Keratinocyte (primary cell): ENCODE results near the gene HRAS. TPM values are rescaled to one million over a fixed set of nuclear protein-coding genes. Genes with fewer than 3 reads are reported as not detected.

Source experiments
- DNase-seq: peaks from one replicate; pipeline ENCODE4 v3.0.0-alpha.2; 2011; ENCODE audit warnings: low read depth, missing footprints, low spot score
- FAIRE-seq: peaks from 2 replicates; lab custom pipeline; 2011; peaks lifted over from hg19 to GRCh38; lab: Jason Lieb, UNC
- H2AFZ ChIP-seq: 2 replicates; pipeline ENCODE4 v1.6.0; 2012; ENCODE audit warnings: low read length, control low read depth, inconsistent platforms; ENCODE audit not compliant: control insufficient read depth
- H3K27ac ChIP-seq: 2 replicates; pipeline ENCODE4 v1.5.1; 2011; ENCODE audit warnings: low read length; ENCODE audit not compliant: control insufficient read depth, insufficient read depth
- H3K27me3 ChIP-seq: 3 replicates; pipeline ENCODE4 v1.6.0; 2011; ENCODE audit warnings: low read length; ENCODE audit not compliant: control insufficient read depth, insufficient read depth; ENCODE audit errors: extremely low read depth
- H3K36me3 ChIP-seq, 2 experiments: 2 replicates in 1 of 2; 3 replicates in 1 of 2; pipeline ENCODE4 v1.5.1; 2011; ENCODE audit warnings: low read length in 2 of 2, mild to moderate bottlenecking in 1 of 2; ENCODE audit not compliant: control insufficient read depth in 2 of 2, insufficient read depth in 2 of 2; ENCODE audit errors: extremely low read depth in 1 of 2
- H3K4me1 ChIP-seq: 3 replicates; pipeline ENCODE4 v1.5.1; 2011; ENCODE audit warnings: low read length; ENCODE audit not compliant: control insufficient read depth, insufficient read depth; ENCODE audit errors: extremely low read depth
- H3K4me2 ChIP-seq: 3 replicates; pipeline ENCODE4 v1.6.0; 2011; ENCODE audit warnings: low read depth, low read length; ENCODE audit not compliant: control insufficient read depth, insufficient read depth; ENCODE audit errors: extremely low read depth
- H3K4me3 ChIP-seq, 3 experiments: fragments of 200-600 bp in 1 of 3; sonication (generic) in 1 of 3; 2 replicates in 2 of 3; 3 replicates in 1 of 3; pipeline ENCODE4 v1.5.1; 2011 to 2016; ENCODE audit warnings: low read length in 3 of 3, mild to moderate bottlenecking in 3 of 3, control low read depth in 2 of 3, inconsistent platforms in 1 of 3, low read depth in 1 of 3, mixed read lengths in 1 of 3, mixed run types in 1 of 3, moderate library complexity in 1 of 3; ENCODE audit not compliant: control insufficient read depth in 2 of 3, insufficient read depth in 2 of 3; ENCODE audit errors: extremely low read depth in 1 of 3
- H3K79me2 ChIP-seq: 2 replicates; pipeline ENCODE4 v1.6.0; 2012; ENCODE audit warnings: low read length; ENCODE audit not compliant: control insufficient read depth, insufficient read depth
- H3K9ac ChIP-seq: 3 replicates; pipeline ENCODE4 v1.6.0; 2011; ENCODE audit warnings: low read length; ENCODE audit not compliant: control insufficient read depth, insufficient read depth; ENCODE audit errors: extremely low read depth
- H3K9me1 ChIP-seq: 3 replicates; pipeline ENCODE4 v1.6.0; 2011; ENCODE audit warnings: low read length; ENCODE audit not compliant: control insufficient read depth, insufficient read depth; ENCODE audit errors: extremely low read depth
- H3K9me3 ChIP-seq: 2 replicates; pipeline ENCODE4 v1.5.1; 2012; ENCODE audit warnings: low read depth, low read length; ENCODE audit not compliant: control insufficient read depth
- H4K20me1 ChIP-seq: 3 replicates; pipeline ENCODE4 v1.6.0; 2011; ENCODE audit warnings: low read length; ENCODE audit not compliant: control insufficient read depth, insufficient read depth; ENCODE audit errors: extremely low read depth
- EZH2 ChIP-seq: IDR thresholded peaks from one replicate; pipeline ENCODE4 v1.6.1; 2012; ENCODE audit warnings: inconsistent platforms, mild to moderate bottlenecking, low read length, moderate library complexity
- dilution Hi-C: fragments of 300-500 bp; cut with MboI; formaldehyde crosslinking; loops from one replicate; pipeline ENCODE4 v1.7.0; 2020; ENCODE audit warnings: low sequenced_read_pairs; ENCODE audit not compliant: extremely low pct_ligation_motif_present
- polyA minus RNA-seq, 3 experiments: library from RNA; depleted of rRNA, polyadenylated mRNA; stranded (reverse); fragments of >200 nt; gene quantifications; 1 replicate in 1 of 3; 2 replicates in 1 of 3; 3 replicates in 1 of 3; pipeline ENCODE4 v1.2.3, GENCODE V29; 2011
- polyA plus RNA-seq, 5 experiments: library from polyadenylated mRNA; depleted of rRNA in 3 of 5; stranded (reverse) in 3 of 5; stranded (forward) in 1 of 5; unstranded in 1 of 5; fragments of >200 nt; gene quantifications; 1 replicate in 1 of 5; 2 replicates in 3 of 5; 3 replicates in 1 of 5; pipeline versions ENCODE4 v1.2.1 to v1.2.3, GENCODE V29; 2011 to 2012; ENCODE audit warnings: missing spikeins in 2 of 5, low read depth in 1 of 5, low replicate concordance in 1 of 5
- TF ChIP-seq, protein P1 (sequence below), 3 experiments: IDR thresholded peaks in 1 of 3; conservative IDR thresholded peaks in 1 of 3; optimal IDR thresholded peaks in 1 of 3; 2 replicates in 2 of 3; 3 replicates in 1 of 3; pipeline versions ENCODE3 to v1.5.1; 2011; ENCODE audit warnings: low read length in 3 of 3, mild to moderate bottlenecking in 3 of 3, moderate library complexity in 2 of 3, control low read depth in 1 of 3, inconsistent platforms in 1 of 3; ENCODE audit not compliant: insufficient read depth in 2 of 3; ENCODE audit errors: extremely low read depth in 1 of 3

The HRAS gene
- polyA plus RNA-seq (112 to 164 TPM (median 122 TPM) in 3 replicates), polyA minus RNA-seq (143 to 287 TPM (median 170 TPM) in 3 replicates)
- 109 TPM for polyA plus RNA-seq (2011; ENCODE audit: low read depth)
- polyA plus RNA-seq (2011; cell fraction: cytosol; rRNA removed): 105 and 178 TPM in 2 replicates
- 175 and 179 TPM in 2 replicates for polyA plus RNA-seq (2011; cell fraction: nucleus; rRNA removed)
- polyA plus RNA-seq (2012; ENCODE audit: low replicate concordance): 115 and 238 TPM in 2 replicates
- 122 TPM for polyA minus RNA-seq (2011; cell fraction: cytosol; rRNA and poly(A)+ RNA removed)
- polyA minus RNA-seq (2011; cell fraction: nucleus; rRNA and poly(A)+ RNA removed): 24.8 and 25.6 TPM in 2 replicates

DNA sequence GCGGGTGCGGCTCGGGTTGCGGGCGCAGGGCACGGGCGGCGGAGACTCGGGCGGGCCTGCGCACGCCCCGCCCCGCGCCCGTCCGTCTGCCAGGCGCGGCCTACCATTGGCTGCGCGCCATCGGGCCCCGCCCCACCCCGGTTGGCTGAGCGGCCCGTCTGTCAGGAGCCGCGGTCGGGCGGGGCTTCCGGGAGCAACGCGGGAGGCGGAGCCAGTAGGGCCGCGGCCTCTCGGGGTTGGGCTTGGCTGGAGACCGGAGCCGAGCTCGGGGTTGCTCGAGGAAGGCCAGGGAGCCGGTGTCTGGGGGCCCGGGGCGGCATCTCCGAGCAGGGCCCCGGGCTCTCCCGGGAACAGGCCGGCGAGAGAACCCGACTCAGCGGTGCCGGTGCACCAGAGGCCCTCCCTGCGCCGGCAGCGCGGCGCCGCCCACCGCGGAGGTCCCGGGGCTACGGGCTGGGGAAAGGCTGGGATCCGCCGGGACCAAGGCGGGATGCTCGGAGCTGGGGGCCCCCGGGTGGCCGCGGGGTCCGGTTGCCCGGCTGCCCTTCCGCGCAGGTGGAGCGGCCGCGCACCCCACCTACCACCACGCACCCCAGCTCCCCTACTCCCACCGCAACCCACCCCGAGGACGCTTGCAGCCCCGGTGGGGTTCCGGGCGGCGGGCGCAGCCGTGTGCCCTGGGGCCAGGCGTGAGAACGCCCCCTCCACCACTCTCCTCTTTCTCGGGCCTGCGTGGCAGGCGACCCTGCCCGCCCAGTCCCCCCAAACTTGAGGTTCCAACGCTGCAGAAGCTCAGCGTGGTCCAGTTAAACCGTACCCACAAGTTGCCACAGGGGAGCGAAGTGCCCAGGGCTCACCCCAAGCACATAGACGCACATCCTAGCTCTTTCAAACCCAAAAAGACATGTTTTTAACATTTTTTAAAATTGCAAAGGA lies at the start of gene HRAS:
Gene HRAS, minus strand, starts transcription at position 58 of the 936 bp plus-strand sequence.
- no peaks in the 10 kb centered on the region for H3K9me1 ChIP-seq
- peaks cover 31% of the 10 kb centered on the region for H3K79me2 ChIP-seq
- H3K27ac ChIP-seq: peak within 1 kb of the TSS; percentile 82
- peaks cover 6% of the 10 kb centered on the region for H3K27me3 ChIP-seq
- H3K9ac ChIP-seq: peak within 1 kb of the TSS; percentile 90
- H4K20me1 ChIP-seq: peaks cover 22% of the 10 kb centered on the region
- peak within 1 kb of the TSS; percentile 74 to 96 (median 83) for H3K4me3 ChIP-seq
- TF ChIP-seq, protein P1, sequence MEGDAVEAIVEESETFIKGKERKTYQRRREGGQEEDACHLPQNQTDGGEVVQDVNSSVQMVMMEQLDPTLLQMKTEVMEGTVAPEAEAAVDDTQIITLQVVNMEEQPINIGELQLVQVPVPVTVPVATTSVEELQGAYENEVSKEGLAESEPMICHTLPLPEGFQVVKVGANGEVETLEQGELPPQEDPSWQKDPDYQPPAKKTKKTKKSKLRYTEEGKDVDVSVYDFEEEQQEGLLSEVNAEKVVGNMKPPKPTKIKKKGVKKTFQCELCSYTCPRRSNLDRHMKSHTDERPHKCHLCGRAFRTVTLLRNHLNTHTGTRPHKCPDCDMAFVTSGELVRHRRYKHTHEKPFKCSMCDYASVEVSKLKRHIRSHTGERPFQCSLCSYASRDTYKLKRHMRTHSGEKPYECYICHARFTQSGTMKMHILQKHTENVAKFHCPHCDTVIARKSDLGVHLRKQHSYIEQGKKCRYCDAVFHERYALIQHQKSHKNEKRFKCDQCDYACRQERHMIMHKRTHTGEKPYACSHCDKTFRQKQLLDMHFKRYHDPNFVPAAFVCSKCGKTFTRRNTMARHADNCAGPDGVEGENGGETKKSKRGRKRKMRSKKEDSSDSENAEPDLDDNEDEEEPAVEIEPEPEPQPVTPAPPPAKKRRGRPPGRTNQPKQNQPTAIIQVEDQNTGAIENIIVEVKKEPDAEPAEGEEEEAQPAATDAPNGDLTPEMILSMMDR (optimal IDR thresholded peaks at IDR 0.05 in 1 of 3, IDR thresholded peaks at IDR 0.05 in 1 of 3, conservative IDR thresholded peaks at IDR 0.05 in 1 of 3; ENCODE audit: extremely low read depth in 1 of 3, insufficient read depth in 2 of 3, low read length in 3 of 3): no peak
- TF ChIP-seq EZH2: no peak
- peak; percentile 53 for DNase-seq
- FAIRE-seq: no peak
- H3K4me2 ChIP-seq: peak within 1 kb of the TSS; percentile 68
- peaks cover 17 to 27% of the 10 kb centered on the region in 2 experiments for H3K36me3 ChIP-seq
- peaks cover 23% of the 10 kb centered on the region for H3K4me1 ChIP-seq
- dilution Hi-C loops: no loop called here
- H3K9me3 ChIP-seq: no peaks in the 10 kb centered on the region
- H2AFZ ChIP-seq: peak within 1 kb of the TSS; percentile 19

DNA sequence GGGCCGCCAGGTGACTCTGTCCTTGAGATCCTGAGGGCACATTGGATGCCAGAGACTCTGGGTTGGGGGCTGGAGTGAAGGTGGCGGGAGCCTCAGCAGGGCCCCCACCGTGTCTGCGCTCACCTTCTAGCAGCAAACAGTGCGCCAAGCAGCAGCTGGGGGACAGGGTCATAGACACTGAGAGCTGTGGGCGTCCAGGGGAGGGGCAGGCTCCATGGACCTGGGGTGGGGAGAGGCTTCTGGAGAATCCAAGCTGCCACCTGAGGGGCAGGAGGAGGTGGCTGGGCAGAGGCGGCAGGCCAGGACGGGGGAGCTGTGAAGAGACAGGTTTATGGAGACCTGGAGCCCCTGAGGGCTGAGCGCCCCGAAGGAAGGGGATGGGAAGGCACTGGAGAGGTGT lies 48.9 kb upstream of the HRAS start:
- Histone ChIP-seq H3K4me2 (no peak overlapping the region), H3K9me1 (peaks cover under 1% of the 10 kb centered on the region), H3K79me2 (peaks cover 82% of the 10 kb centered on the region), H4K20me1 (peaks cover 28% of the 10 kb centered on the region), H3K36me3 (peaks cover 24 to 44% of the 10 kb centered on the region in 2 experiments), H3K27me3 (no peaks in the 10 kb centered on the region), H3K4me3 (no peak overlapping the region), H3K9me3 (no peaks in the 10 kb centered on the region), H3K27ac (no peak overlapping the region), H2AFZ (no peak overlapping the region), H3K9ac (no peak overlapping the region), H3K4me1 (peaks cover 7% of the 10 kb centered on the region)
- TF ChIP-seq, protein P1 (optimal IDR thresholded peaks at IDR 0.05 in 1 of 3, IDR thresholded peaks at IDR 0.05 in 1 of 3, conservative IDR thresholded peaks at IDR 0.05 in 1 of 3; ENCODE audit: extremely low read depth in 1 of 3, insufficient read depth in 2 of 3, low read length in 3 of 3): no peak
- TF ChIP-seq EZH2: no peak
- dilution Hi-C loops: no loop called here
- FAIRE-seq (no peak), DNase-seq (no peak)
